ENCODE results near the gene CEBPZOS. TPM values are rescaled to one million over a fixed set of nuclear protein-coding genes. Genes with fewer than 3 reads are reported as not detected.

Gene CEBPZOS
- total and polyA plus RNA-seq, 2 of the 4 experiments (the other 2 are of a cell fraction), result 16.8 to 31.5 TPM

DNA sequence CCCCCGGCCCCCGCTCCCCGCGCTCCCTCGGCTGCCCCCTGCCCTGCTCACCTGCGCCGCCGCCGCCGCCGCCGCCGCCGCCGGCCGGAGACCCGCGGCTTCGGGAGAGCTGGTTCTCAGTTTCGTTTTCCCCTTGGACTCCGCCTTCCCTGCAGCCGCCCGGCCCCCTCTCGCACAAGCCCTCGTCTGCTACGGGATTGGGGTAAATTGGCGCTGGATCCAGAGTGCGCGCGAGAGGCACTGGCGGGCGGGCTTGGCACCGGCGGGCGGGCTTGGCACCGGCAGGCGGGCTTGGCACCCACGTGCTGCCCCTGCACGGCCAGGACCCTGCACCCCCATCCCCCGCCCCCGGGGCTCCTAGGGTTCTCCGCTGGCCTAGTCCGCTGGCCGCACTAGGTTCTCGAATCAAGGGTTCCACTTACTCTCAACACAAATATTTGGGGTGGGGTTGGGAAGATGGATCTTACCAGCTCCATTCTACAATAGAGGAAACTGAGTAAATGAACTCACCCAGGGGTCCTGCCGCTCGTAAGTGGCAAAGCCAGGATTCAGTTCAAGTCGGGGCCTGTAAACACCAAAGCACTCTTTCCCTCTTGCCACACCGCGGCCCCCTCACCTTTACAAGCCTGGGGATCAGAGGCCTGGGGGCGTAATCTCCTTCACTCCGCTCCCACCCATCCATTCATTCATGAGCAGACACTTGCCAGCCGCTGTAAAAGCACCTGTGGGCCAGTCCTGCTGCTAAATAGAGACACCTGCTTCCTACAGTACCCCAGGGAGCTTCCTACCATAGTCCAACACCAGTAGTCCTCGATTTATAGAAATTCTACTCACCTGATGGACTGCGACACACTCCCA is 39.2 kb upstream of the CEBPZOS start, which contains the start of gene EIF2AK2:
Gene EIF2AK2 (minus strand): TSS at position 124 of the 858 bp plus-strand sequence. CDS start 9,174 bp downstream, outside the sequence.
- POLR2A ChIA-PET (ENCODE audit: unreplicated experiment), result no interaction called here
- peak; percentile 98 for ATAC-seq (ENCODE audit: low read depth)
- peak within 1 kb of the TSS; percentile 83 for H3K4me3 ChIP-seq (ENCODE audit: insufficient read depth, low read depth, low read length)
- H2AFZ ChIP-seq (replicated peaks; ENCODE audit: low read length, poor library complexity), result peak within 1 kb of the TSS; percentile 88
- in situ Hi-C loops (cut with MboI; ENCODE audit: low sequenced_read_pairs) (loop anchor here (25.0 kb wide), 1 partner anchor 730 kb away; no protein-coding TSS in a partner anchor), intact Hi-C loops (cut with micrococcal nuclease) (loop anchor here (5.0 kb wide), 1 partner anchor 55 kb away; no protein-coding TSS in a partner anchor), dilution Hi-C loops (cut with HindIII; ENCODE audit: low sequenced_read_pairs, unreplicated experiment) (no loop called here)
- H2BK120ac ChIP-seq (ENCODE audit: low read depth, low read length), result no peak within 1 kb of the TSS
- TF ChIP-seq RFX5 (IDR thresholded peaks at IDR 0.05; ENCODE audit: low read depth, low read length), result no peak
- 0 out of 2 replicates have a peak, but pooled peaks have one; percentile 7 for TF ChIP-seq BHLHE40 (IDR thresholded peaks at IDR 0.05; ENCODE audit: low read depth, low read length)
- TF ChIP-seq MAFK (IDR thresholded peaks at IDR 0.05; ENCODE audit: low read depth, low read length), result no peak
- TF ChIP-seq NFE2L2 (IDR thresholded peaks at IDR 0.05; ENCODE audit: low read depth, low read length), result no peak
- no peak for TF ChIP-seq RCOR1 (IDR thresholded peaks at IDR 0.05; ENCODE audit: insufficient replicate concordance, low read length)
- TF ChIP-seq MAZ (IDR thresholded peaks at IDR 0.05; ENCODE audit: borderline replicate concordance, low read depth, low read length), result peak; percentile 31; the same call in 1 of the 2 replicates
- peak; percentile 47; the same call in 1 of the 2 replicates for TF ChIP-seq USF2 (IDR thresholded peaks at IDR 0.05; ENCODE audit: low read depth, low read length)
- H2BK5ac ChIP-seq (ENCODE audit: low read depth, low read length, poor library complexity, severe bottlenecking), result peak within 1 kb of the TSS; percentile 58
- no peaks in the 10 kb centered on the region for H4K20me1 ChIP-seq (ENCODE audit: insufficient read depth, low read length)
- H2AK5ac ChIP-seq (ENCODE audit: low read depth, low read length), result peak within 1 kb of the TSS; percentile 42
- CTCF ChIA-PET, result interaction anchor here (0.6 kb wide), 1 partner anchor 38 kb away, joined by 3 read pairs; no protein-coding TSS in a partner anchor
- H3K18ac ChIP-seq (ENCODE audit: low read depth, low read length), result peak within 1 kb of the TSS; percentile 2; the same call in 1 of the 2 replicates
- no TSS peak for BruUV-seq (replicated peaks)
- no peak within 1 kb of the TSS for H2BK20ac ChIP-seq (ENCODE audit: low read depth, low read length)
- H3K4me1 ChIP-seq (ENCODE audit: control insufficient read depth, insufficient read depth, low read length), result peaks cover 5% of the 10 kb centered on the region; the same call in 1 of the 2 replicates
- H2AK9ac ChIP-seq (replicated peaks; ENCODE audit: low read depth, low read length, poor library complexity), result peak within 1 kb of the TSS; percentile 82
- H3K23ac ChIP-seq (ENCODE audit: low read depth, low read length), result peak within 1 kb of the TSS; percentile 60
- H4K5ac ChIP-seq (ENCODE audit: low read depth, low read length), result peak within 1 kb of the TSS; percentile 92
- peak within 1 kb of the TSS; percentile 83 for H3K4me2 ChIP-seq (ENCODE audit: low read depth, low read length)
- H3K36me3 ChIP-seq (ENCODE audit: control insufficient read depth, insufficient read depth, low read length), result no peaks in the 10 kb centered on the region
- H4K8ac ChIP-seq (ENCODE audit: low read depth in 2 of 2, low read length in 2 of 2), result peak within 1 kb of the TSS; percentile 77 to 93
- no peak within 1 kb of the TSS for H2BK15ac ChIP-seq (ENCODE audit: low read depth, low read length)
- H3K9me3 ChIP-seq (ENCODE audit: control insufficient read depth, insufficient read depth, low read length), result no peaks in the 10 kb centered on the region
- DNase-seq, result peak; percentile 76
- H3K56ac ChIP-seq (ENCODE audit: extremely low read depth, insufficient read depth, low read length), result peak within 1 kb of the TSS; percentile 40; the same call in 1 of the 2 replicates
- H3K14ac ChIP-seq (replicated peaks; ENCODE audit: low read depth, low read length), result peak within 1 kb of the TSS; percentile 70
- 12% methylated on average over 10 of the region's 55 CpGs; no CpG with 5 or more reads in 1 of the 2 experiments for WGBS, 2 experiments (ENCODE audit: extremely low coverage in 2 of 2, insufficient read length in 1 of 2)
- peak within 1 kb of the TSS; percentile 57 for H3K4ac ChIP-seq (ENCODE audit: low read depth, low read length)
- H3K9ac ChIP-seq (ENCODE audit: low read depth, low read length), result peak within 1 kb of the TSS; percentile 73
- H3K79me1 ChIP-seq (ENCODE audit: low read depth in 1 of 2, low read length in 2 of 2), result peaks cover 13 to 32% of the 10 kb centered on the region in 2 experiments
- H3K27me3 ChIP-seq (ENCODE audit: control insufficient read depth, insufficient read depth, low read length), result no peaks in the 10 kb centered on the region
- no peaks in the 10 kb centered on the region for H3K9me1 ChIP-seq (ENCODE audit: insufficient read depth, low read length)
- peak within 1 kb of the TSS; percentile 69 for H3K27ac ChIP-seq (ENCODE audit: insufficient read depth, low read length)
- H4K91ac ChIP-seq (ENCODE audit: insufficient read depth, low read depth, low read length), result peak within 1 kb of the TSS; percentile 56; the same call in 1 of the 2 replicates
